Measurements from ENCODE around the gene HPN.
A peak's percentile ranks its signal among the peaks of the same experiment; 100 is the strongest.
"Not testable (repeated sequence)": the region's sequence is repeated elsewhere in the genome, so short reads cannot be mapped to it uniquely, and the experiment has no call there.

Gene HPN

DNA sequence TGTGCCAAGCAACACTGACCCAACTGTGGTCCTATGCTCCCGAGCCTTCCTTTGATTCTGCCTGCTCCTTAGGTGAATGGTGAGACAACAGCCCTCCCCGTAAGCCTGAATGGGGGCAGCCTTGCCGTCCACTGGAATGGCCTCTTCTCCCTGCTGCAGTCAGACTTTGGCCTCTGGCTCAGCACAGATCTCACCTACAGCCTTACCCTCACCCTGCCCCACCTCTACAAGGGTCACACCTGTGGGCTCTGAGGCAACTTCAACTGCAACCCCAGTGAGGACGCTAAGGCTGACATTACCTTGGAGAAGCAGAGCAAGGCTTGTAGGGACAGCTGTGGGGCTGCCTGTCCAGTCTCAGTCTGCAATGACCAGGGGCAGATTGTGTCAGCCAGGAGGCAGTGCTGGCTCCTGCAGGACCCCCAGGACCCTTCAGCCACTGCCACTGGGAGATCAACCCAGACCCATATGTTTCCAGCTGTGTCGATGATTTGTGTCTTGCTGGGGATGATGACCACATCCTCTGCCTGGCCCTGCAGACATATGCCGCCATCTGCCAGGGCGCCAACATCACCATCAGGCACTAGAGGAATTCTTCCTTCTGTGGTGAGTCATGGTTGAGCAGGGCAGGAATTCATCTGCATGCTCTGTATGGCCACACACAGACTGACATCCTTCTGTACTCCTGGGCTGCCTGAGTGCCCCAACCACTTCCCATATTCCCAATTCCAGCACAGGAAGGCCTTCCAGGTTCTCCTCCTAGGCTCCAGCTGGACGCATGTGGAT lies 46.8 kb downstream of the HPN start:
- DNase-seq, result no peak

- no peak for DNase-seq
Observed at GRCh38 chr19:35089554-35089953, 48.0 kb downstream of the HPN start.

DNA sequence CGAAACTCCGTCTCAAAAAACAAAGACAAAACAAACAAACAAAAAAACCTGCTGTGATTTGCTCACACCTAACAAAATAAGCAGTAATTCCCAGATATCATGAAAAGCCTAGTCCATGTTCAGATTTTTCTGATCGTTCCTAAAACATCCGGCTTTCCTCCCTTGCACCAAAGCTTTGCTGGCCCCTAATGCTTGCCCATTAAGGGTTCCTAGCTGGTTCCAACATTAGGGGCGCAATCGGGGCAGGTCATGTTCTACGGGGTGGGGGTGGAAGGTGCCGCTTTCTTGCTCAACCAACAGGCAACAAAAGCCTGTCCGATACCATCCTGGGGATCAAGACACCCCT lies 48.6 kb downstream of the HPN start:
- DNase-seq, result no peak

- peak; percentile 55 for DNase-seq
Observed at GRCh38 chr19:35090506-35091214, 49.1 kb downstream of the HPN start.

- DNase-seq, result no peak
Observed at GRCh38 chr19:35093430-35093829, 51.9 kb downstream of the HPN start.

DNA sequence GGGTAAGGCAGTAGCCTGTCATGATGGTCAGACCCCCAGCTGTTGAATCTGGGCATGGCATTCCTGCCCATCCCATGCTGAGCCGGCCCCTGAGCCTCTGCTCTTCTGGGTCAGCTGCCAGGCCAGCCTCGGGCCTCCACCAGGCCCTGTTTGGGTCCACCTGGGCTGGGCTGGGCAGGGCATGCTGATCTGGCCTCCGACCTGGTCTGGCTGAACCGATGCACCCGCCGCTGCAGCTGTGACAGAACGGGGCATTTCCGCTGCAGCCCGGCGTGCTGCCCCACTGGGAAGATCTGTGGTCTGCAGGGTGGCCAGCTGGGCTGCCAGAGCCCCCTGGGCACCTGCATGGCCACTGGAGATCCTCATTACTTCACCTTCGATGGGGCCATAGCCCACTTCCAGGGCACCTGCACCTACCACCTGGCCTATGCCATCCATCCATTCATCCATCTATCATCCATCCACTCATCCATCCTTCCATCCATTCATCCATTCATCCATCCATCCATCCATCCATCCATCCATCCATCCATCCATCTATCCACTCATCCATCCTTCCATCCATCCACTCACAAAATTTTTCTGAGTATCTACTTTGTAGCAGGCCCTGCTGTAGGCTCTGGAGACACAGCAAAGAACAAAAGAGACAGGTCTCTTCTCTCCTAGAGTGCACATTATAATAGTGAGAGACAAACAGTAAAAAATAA lies 52.6 kb downstream of the HPN start:
- DNase-seq, result no peak

GRCh38 chr19:35094656-35095055 lies 53.1 kb downstream of the HPN start:
- no peak for DNase-seq

GRCh38 chr19:35095667-35096368 lies 54.3 kb downstream of the HPN start:
- DNase-seq, result no peak

- no peak for DNase-seq
Observed at GRCh38 chr19:35098413-35099049, 57.0 kb downstream of the HPN start.

DNA sequence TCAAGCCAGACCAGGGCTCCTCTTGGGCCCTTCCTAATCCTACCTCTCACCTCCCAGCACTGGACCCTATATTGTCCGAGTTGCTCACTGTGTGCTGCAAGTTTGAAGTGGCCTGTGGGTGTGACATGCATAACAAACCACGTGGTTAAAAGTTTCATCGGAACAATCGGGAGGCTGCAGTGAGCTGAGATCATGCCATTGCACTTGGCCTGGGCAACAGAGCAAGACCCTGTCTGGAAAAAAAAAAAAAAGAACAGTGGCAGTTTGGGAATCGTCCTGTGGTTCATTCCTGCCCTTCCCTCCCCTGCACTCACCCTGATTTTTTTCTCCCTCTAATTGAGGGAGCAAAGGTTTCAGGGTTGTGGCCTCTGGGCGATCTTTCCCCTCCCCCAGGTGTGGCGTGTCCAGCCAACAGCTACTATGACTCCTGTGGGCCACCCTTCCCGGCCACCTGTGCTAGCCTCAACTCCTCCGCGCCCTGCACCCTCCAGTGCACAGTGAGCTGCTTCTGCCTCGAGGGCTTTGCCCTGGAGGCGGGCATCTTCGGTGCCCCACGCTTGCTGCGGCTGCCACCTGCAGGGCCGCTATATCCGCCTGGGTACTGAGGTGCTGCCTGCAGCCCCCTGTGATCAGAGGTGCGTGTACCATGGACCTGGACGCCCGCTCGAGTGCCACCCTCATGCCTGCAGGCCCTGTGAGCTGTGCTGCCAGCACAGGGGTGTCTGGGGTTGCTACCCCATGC lies 57.8 kb downstream of the HPN start:
- DNase-seq, result no peak

GRCh38 chr19:35099897-35100275 lies 58.4 kb downstream of the HPN start:
- no peak for DNase-seq

DNA sequence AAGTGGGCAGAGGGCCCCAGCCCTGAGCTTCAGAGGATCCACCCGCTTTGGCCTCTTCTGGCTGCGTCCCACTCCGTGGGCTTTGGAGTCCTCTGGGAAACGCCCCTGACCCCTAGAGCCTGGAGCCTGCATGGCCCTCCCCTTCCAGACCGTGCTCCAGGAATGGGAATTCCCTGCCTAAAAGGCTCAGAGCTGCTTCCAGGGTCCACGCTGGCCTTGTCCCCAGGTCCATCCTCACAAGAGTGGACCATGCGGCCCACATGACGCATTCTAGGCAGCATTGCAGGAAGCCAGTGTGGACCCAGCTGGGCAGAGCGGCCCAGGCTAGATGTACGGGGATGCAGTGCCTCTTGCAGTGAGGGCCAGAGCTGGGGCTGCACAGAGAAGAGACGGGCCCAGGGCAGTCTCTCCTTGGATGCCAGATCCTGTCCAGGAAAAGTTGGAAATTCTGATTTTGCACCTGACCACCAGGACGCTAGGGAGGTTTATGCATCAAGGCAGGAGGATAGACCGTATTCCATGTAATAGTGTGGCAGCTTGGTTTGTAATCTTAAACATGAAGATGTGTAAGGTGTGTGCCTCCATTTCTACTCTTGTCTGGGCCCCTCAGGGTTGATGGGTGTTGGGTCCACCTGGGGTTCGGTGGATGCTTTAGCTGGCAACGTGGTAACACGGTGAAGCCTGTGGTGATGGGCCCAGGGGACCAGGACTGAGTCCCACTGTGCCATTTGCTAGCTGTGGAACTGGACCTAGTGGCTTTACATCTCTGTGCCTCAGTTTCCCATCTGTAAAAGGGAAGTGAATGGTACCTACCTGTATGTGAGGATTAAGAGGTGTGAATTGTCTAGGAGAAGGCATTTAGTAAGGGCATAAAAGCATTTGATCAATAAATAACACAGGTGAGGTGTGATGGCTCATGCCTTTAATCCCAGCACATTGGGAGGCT lies 59.3 kb downstream of the HPN start:
- no peak for DNase-seq

GRCh38 chr19:35101949-35102348 lies 60.4 kb downstream of the HPN start:
- not testable (repeated sequence) for DNase-seq

GRCh38 chr19:35103614-35104013 lies 62.1 kb downstream of the HPN start:
- not testable (repeated sequence) for DNase-seq

GRCh38 chr19:35104361-35104760 lies 62.8 kb downstream of the HPN start:
- no peak for DNase-seq

DNA sequence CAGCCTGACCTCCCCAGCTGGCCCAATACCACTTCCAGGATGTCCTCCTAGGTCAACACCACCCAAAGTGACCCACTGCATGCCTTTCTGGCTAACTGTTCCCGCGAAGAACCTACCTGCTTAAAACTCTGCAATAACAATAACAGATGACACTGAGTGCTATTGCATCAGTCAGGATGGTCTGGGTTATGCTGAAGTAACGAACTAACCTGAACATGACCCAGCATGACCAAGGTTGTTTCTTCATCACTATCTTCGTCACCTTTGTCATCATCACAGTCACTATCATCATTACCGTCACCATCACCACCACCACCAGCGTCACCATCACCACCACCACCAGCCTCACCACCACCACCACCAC lies 63.5 kb downstream of the HPN start:
- DNase-seq, result no peak

DNA sequence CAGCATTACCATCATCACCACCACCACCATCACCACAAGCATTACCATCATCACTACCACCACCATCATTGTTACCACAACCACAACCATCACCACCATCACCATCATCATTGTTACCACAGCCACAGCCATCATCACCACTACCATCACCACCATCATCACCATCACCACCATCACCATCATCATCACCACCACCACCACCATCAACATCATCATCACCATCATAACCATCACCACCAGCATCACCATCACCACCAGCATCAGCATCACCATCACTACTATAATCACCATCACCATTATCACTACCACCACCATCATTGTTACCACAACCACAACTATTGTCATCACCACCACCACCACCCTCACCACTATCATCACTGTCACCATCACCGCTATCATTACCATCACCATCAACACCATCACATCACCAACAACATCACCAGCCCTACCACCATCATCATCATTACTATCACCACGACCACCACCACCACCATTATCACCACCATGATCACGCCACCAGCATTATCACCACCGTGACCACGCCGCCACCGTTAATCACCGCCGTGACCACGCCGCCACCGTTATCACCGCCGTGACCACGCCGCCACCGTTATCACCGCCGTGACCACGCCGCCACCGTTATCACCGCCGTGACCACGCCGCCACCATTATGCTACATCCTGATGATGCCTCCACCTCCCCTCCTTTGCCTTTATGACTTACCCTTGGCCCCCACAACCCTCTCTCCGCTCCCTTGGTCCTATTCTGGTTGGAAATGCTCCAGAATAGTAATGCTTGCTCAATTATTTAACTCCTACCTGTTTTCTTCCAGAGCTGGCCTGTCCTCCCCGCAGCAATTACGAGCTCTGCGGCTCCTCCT lies 64.1 kb downstream of the HPN start:
- DNase-seq, result no peak

DNA sequence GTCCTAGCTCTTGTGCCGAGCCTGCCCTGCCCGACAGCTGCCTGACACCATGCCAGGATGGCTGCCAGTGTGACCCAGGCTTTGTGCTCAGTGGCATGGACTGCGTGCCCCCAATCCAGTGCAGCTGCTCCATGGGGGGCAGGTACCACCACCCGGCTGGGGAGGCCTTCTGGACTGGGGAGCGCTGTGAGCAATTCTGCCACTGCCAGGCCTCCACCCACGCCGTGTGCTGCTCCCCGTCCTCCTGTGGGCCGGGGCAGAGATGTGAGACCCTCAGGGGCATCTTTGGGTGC lies 64.7 kb downstream of the HPN start:
- DNase-seq, result no peak

DNA sequence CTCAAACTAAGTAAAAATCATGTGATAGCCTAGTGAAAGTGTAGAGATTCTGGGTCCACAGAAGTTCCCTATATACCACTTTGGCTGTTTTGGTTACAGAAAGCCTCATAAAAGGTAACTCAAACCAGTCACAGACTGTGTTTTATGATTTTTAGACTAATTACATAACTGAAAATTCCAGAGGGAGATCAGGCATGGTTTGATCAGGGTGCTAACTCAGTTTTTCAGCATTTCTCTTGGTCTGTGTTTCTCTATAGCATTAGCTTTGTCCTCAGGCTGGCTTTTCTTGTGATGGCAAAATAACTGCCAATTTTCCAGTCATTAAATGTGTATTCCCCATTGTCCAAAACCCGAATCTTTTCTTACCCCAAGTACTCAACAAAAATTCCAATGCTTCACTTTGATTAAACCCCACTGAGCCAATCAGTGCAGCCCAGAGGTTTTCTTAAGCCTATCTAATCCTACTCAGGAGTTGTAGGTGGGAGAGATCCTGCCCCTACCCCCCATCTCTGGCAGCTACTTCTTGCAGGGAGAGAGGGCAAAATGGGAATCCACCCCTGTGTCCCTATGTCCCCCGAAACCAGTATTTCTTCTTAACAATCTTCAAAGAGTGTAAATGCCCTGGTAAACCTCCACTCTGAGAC lies 65.5 kb downstream of the HPN start:
- DNase-seq, result no peak

DNA sequence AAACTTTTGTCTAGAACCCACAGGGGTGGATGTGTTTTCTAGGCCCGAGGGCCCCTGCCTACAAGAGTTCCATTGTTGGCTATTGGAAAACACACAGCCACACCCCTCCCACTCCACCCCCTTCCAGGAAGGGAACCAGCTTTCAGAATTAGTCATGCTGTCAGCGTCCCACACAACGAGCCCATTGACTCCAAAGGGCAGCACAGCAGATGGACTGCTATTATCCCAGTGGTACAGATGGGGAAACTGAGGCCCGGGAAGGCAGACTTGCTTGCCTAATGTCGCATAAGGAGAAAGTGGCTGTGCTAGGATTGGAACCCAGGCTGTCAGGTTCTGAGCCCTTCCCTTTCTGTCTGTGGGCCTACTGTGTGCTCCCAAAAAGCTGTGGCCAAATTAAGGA lies 66.0 kb downstream of the HPN start:
- DNase-seq, result no peak
